Fibroblast of lung (primary cell): Measurements from ENCODE around the gene POR.

Experiments used
- EZH2 ChIP-seq: IDR thresholded peaks from 2 replicates; pipeline ENCODE4 v1.5.1; 2012; ENCODE audit warnings: low read length, control low read depth, mild to moderate bottlenecking; ENCODE audit errors: missing control alignments
- TF ChIP-seq, protein P1 (sequence below), 2 donors: IDR thresholded peaks in 1 of 2; conservative IDR thresholded peaks in 1 of 2; 1 replicate in 1 of 2; 2 replicates in 1 of 2; pipeline ENCODE4 v1.5.1; 2011 to 2012; ENCODE audit warnings: low read length in 2 of 2, control low read depth in 1 of 2, inconsistent platforms in 1 of 2, low read depth in 1 of 2, mild to moderate bottlenecking in 1 of 2

DNA sequence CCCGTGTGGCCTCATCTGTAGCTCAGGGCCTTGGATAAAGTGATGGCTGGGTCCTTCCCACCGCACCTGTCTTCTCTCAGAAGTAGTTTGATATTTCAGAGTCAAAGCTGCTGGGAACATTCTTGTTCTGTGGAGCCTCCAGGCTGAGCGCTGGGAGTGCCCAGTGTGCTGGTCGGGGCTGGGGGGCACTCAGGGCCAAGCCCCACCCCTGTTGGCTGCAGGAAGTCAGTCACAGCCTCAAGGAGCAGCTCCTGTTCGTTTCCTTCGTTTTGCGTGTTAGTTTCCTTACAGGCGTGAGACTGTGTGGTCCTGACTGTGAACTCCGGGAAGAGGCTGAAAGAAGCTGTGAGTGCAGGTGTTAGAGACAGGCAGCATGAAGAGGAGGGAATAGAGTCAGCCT lies 33.2 kb downstream of the POR start:
- TF ChIP-seq, protein P1, sequence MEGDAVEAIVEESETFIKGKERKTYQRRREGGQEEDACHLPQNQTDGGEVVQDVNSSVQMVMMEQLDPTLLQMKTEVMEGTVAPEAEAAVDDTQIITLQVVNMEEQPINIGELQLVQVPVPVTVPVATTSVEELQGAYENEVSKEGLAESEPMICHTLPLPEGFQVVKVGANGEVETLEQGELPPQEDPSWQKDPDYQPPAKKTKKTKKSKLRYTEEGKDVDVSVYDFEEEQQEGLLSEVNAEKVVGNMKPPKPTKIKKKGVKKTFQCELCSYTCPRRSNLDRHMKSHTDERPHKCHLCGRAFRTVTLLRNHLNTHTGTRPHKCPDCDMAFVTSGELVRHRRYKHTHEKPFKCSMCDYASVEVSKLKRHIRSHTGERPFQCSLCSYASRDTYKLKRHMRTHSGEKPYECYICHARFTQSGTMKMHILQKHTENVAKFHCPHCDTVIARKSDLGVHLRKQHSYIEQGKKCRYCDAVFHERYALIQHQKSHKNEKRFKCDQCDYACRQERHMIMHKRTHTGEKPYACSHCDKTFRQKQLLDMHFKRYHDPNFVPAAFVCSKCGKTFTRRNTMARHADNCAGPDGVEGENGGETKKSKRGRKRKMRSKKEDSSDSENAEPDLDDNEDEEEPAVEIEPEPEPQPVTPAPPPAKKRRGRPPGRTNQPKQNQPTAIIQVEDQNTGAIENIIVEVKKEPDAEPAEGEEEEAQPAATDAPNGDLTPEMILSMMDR (conservative IDR thresholded peaks at IDR 0.05 in 1 of 2, IDR thresholded peaks at IDR 0.05 in 1 of 2; ENCODE audit: low read depth in 1 of 2, low read length in 2 of 2): no peak
- TF ChIP-seq EZH2: no peak
